GM18519 (cell line): ENCODE results near the gene TARS1.

Experiments used
- ATAC-seq: cut with Tn5 transposase; IDR thresholded peaks from one replicate; pipeline ENCODE4 v1.9.1; 2021; ENCODE audit warnings: mild to moderate bottlenecking, moderate library complexity; ENCODE audit not compliant: unreplicated experiment, low FRiP score

Gene TARS1

DNA sequence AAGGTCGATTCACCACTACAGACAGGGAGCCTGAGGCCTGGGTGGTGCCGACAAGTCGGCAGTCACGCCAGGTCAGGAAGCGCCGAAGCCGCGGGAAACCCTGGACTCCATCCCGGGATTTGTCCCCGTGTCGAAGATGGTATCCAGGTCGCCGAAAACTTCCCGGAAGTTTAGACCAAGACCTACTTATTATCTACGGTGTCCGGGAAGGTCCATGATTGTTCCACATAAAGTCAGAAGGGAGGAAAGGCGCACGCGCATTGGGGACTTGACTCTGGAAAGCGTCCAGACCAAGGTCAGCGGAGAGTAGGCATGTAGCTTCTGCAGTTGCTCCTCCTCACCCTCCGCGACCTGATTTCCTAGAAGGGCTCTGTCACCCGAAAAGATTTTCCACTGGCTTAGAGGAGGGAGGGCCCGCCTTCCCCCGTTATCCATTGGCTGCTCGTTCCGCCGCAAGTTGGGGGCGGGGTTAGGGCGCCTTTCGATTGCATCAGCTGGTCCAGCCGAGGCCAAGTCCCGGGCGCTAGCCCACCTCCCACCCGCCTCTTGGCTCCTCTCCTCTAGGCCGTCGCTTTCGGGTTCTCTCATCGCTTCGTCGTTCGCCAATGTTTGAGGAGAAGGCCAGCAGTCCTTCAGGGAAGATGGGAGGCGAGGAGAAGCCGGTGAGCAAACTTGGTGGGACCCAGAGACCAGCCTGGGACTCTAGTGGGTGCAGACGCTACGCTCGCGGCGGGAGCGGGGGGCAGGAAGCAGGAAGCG lies at the start of gene TARS1:
Gene TARS1, plus strand, starts transcription at position 484 of the 759 bp plus-strand sequence. Its CDS starts 122 bp downstream, at position 606.
- peak; percentile 83 for ATAC-seq

GRCh38 chr5:33398501-33398900 lies 42.3 kb upstream of the TARS1 start:
- no peak for ATAC-seq

GRCh38 chr5:33400675-33401074 lies 40.1 kb upstream of the TARS1 start:
- ATAC-seq, result peak; percentile 36

DNA sequence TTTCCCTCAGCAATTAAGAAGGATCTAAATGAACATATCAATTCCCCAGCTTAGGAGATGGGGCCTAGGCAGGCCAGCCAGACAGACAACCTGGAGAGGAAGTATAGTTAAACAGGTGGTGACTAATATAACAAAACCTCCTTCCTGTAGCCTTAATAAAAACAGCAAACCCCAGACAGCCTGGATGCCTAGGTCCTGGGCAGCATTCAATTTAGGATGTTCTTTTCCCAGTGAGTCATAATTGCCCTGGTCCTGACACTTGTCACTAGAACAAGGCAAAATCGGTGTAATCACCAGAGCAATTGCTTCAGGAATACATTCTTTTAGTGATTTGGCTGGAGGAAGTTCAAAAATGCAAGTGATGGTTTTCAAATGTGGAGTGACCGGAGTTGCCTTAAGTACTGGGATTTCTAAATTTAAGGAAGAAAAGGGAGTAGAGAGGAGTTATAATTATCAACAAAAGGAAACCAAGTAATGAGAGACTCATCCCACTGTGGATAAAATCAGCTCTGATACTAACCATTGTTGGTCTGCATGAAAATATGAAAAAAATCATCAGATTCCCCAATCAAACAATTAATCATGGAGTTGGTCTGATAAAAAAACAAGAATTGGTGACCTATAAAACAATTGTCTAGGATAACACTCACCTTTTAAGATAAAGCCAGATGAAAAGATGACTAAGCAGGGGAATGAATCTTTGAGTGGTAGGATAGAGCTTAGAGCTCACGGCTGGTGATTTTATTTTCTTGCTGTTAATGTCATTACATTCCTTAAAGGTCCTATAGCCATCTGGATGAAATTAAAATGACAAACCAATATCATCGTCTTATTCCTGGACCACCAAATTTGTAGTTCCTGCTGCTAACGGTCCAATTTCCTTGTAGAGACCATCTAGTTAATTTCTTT lies 39.0 kb upstream of the TARS1 start:
- ATAC-seq, result peak; percentile 57

DNA sequence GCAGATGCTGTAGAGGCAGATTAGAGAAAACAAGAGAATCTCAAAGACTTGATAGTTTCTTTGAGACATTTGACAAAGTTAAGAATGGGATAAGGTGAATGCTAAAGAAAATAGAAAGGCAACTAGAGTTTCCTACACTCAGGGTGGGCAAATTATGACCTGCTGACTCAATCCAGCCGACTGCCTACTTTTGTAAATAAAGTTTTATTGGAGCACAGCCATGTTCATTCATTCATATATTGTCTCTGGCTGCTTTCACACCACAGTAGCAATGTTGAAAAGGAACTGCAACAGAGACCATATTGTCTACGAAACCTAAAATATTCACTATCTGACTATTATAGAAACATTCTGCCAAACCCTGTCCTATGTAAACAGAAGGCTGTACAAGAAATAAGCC lies 37.6 kb upstream of the TARS1 start:
- ATAC-seq, result no peak

- ATAC-seq, result no peak
Observed at GRCh38 chr5:33408816-33409215, 31.9 kb upstream of the TARS1 start.

- no peak for ATAC-seq
Observed at GRCh38 chr5:33409435-33410170, 31.2 kb upstream of the TARS1 start.

GRCh38 chr5:33410221-33410620 lies 30.5 kb upstream of the TARS1 start:
- no peak for ATAC-seq

- no peak for ATAC-seq
Observed at GRCh38 chr5:33411498-33411897, 29.3 kb upstream of the TARS1 start.

DNA sequence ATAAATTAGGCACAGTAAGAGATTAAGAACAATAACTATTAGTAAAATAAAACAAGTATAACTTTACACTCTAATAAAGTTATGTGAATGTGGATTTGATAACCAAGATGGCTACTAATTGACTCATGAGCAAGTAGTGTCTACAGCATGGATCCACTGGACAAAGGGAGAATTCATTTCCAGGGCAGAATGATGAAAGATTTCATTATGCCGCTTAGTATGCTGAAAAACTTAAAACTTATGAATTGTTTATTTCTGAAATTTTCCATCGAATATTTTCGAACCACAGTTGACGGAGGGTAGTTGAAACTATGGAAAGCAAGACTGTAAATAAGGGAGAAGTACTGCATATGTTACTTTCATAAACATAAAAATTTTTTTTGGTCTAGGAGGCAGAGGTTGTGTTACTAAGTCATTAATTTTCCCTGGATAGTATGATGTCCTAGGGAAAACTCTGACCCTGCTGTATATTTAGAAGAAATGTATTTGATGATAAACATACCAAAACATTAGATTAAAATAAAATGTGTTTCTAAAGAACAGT lies 24.9 kb upstream of the TARS1 start:
- no peak for ATAC-seq

DNA sequence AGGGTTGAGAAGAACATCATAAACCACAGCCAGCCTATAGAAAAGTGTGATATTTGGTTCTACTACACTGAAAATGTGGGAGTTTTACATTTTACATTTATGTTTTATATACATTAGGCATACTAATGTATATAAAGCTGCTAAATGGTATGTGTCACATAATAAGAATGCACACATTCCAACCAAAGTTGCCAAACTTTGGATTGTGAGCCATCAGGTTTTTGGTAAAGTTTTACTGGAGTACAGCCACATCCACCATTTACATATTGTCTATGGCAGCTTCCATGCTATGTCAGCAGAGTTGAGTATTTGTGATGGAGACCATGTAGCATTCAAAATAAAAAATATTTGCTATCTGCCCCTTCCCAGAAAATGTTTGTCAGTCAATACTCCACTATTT lies 23.1 kb upstream of the TARS1 start:
- no peak for ATAC-seq

GRCh38 chr5:33420946-33421345 lies 19.8 kb upstream of the TARS1 start:
- no peak for ATAC-seq

- ATAC-seq, result no peak
Observed at GRCh38 chr5:33422191-33422590, 18.6 kb upstream of the TARS1 start.

GRCh38 chr5:33423018-33423630 lies 17.6 kb upstream of the TARS1 start:
- ATAC-seq, result no peak

DNA sequence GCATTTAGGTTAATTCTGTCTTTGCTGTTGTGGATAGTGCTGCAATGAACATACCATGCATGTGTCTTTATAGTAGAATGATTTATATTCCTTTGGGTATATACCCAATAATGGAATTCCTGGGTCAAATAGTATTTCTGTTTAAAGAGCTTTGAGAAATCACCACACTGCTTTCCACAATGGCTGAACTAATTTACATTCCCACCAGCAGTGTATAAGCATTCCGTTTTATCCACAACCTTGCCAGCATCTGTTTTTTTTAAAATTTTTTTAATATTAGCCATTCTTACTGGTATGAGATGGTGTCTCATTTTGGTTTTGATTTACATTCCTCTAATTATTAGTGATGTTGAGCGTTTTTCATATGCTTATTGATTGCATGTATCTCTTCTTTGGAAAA lies 15.5 kb upstream of the TARS1 start:
- no peak for ATAC-seq

DNA sequence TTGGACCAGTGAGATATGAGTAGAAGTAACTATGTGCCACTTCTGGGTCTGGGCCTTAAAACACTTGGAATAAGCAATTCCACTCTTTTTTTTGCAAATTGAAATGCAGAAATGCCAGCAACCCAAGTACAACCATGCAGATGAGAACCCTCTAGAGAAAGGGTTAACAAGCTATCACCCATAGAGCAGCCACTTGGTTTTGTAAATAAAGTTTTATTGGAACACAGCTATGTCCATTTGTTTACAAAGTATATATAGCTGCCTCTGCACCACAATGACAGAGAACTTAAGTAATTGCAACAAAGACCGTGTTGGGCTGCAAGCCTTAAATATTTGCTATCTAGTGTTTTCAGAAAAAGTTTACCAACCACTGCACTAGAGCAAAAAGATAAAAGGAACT lies 9.8 kb upstream of the TARS1 start:
- ATAC-seq, result no peak

- ATAC-seq, result no peak
Observed at GRCh38 chr5:33432656-33433055, 8.1 kb upstream of the TARS1 start.

GRCh38 chr5:33433303-33434240 lies 7.2 kb upstream of the TARS1 start:
- no peak for ATAC-seq

DNA sequence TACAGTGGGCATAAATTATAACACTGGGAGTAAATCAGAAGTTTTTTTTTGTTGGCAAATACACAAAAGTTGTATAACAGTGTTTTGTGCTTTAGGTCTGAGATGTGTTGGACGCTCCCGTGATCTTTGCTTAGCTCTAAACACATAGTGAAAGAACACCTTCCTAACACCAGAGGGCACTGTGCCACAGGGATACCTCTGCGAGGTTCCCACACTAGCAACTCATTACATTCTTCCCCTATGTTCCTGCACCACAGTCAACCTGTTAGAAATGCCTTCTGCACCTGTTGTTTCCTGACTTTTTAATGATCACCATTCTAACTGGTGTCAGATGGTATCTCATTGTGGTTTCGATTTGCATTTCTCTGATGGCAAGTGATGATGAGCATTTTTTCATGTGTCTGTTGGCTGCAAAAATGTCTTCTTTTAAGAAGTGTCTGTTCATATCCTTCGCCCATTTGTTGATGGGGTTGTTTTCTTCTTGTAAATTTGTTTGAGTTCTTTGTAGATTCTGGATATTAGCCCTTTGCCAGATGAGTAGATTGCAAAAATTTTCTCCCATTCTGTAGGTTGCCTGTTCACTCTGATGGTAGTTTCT lies 4.8 kb upstream of the TARS1 start:
- ATAC-seq, result peak; percentile 57
